Esophagus squamous epithelium (tissue), 4 donors: ENCODE measurements around the gene EPB41L4B.

Source experiments
- CTCF ChIP-seq, 6 experiments: fragments of 450-650 bp in 4 of 6; fragments of 200-600 bp in 2 of 6; sonication (generic) in 2 of 6; IDR thresholded peaks; one replicate each; pipeline ENCODE4 v1.5.1; 2016 to 2019; ENCODE audit warnings: antibody characterized with exemption in 6 of 6, mild to moderate bottlenecking in 4 of 6, moderate library complexity in 4 of 6
- POLR2A ChIP-seq, 4 donors: fragments of 450-650 bp; IDR thresholded peaks; one replicate each; pipeline ENCODE4 v1.6.1; 2017; ENCODE audit warnings: antibody characterized with exemption in 4 of 4, mild to moderate bottlenecking in 4 of 4, moderate library complexity in 3 of 4

- TF ChIP-seq CTCF (IDR thresholded peaks at IDR 0.05) (no peak), POLR2A (IDR thresholded peaks at IDR 0.05) (no peak)
These were observed 42.6 kb downstream of the EPB41L4B start for GRCh38 chr9:109278216-109278615.
